ENCODE results near the gene PAOX. TPM values are rescaled to one million over a fixed set of nuclear protein-coding genes. Genes with fewer than 3 reads are reported as not detected.
A peak's percentile ranks its signal among the peaks of the same experiment; 100 is the strongest.

The PAOX gene
- total and polyA plus RNA-seq, 2 of the 13 experiments (the other 11 are each of a cell fraction or from before 2014, with no cell fraction given): 0.49 to 0.77 TPM

DNA sequence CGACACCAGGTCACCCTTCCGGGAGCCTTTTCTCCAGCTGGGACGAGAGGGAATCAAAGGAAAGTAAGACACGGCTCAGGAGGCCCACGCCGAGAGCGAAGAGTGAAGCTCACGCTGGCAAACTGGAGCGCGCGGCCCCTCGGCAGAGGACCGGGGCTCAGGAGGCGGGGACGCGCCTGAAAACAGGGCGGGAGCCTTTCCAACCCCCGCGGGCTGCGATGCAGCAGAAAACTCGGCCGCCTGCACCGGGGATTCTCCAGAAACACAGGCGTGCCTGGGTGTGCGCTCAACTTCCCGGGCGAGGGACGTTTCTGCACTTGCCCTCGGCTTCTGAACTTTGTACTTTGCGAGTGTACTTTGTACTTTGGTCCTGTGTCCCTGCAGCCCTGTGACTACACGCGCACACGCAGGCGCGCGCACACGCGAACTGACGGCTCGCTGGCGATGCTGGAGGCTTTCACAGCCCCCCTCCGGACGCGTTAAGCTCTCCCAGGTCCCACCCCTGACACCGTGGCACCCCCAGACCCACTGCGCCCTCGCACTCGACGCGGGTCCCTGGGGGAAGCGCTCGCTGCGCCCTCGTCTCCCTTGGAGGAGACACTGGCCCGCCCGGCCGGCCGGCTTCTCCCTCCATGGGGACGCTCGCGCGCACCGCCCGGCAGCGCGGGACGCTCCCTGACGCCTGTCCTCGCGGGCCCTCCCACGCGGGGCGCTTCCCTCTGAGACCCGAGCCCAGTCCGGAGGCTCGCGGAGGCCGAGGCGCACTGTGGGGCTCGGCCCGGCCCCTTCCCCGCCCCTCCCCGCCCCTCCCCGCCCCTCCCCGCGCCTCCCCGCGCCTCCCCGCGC lies 588 bp upstream of the PAOX start (continued):
- TF ChIP-seq ZNF12 (CRISPR knock-in tag; IDR thresholded peaks at IDR 0.05): no peak
- peak; percentile 74 for TF ChIP-seq RCOR2 (CRISPR knock-in tag; IDR thresholded peaks at IDR 0.05)
- peak; percentile 73; the same call in 1 of the 2 replicates for TF ChIP-seq THRA (CRISPR knock-in tag; IDR thresholded peaks at IDR 0.05; ENCODE audit: borderline replicate concordance)
- TF ChIP-seq ZNF350 (CRISPR knock-in tag; IDR thresholded peaks at IDR 0.05; ENCODE audit: borderline replicate concordance, low read depth): peak; percentile 65; the same call in 1 of the 2 replicates
- peak; percentile 49; the same call in 1 of the 2 replicates for TF ChIP-seq GABPB1 (CRISPR knock-in tag; IDR thresholded peaks at IDR 0.05)
- TF ChIP-seq SIN3A (IDR thresholded peaks at IDR 0.05; ENCODE audit: borderline replicate concordance, low read depth, low read length): peak; percentile 66; the same call in 1 of the 2 replicates
- TF ChIP-seq TRIM22 (IDR thresholded peaks at IDR 0.05): no peak
- no peak for TF ChIP-seq ZKSCAN5 (CRISPR knock-in tag; IDR thresholded peaks at IDR 0.05)
- TF ChIP-seq POLR2A (IDR thresholded peaks at IDR 0.05; ENCODE audit: insufficient read depth in 1 of 2, low read depth in 2 of 2, low read length in 2 of 2): peak in 1 of 2 experiments; percentile 43; a peak in 1 of 4 replicates
- TF ChIP-seq EHMT2 (IDR thresholded peaks at IDR 0.05; ENCODE audit: borderline replicate concordance, low read depth, low read length): no peak
- TF ChIP-seq NR2F6 (IDR thresholded peaks at IDR 0.05): peak; percentile 56; the same call in 1 of the 2 replicates
- peak; percentile 57; the same call in 1 of the 2 replicates for TF ChIP-seq NR2F6 (CRISPR knock-in tag; IDR thresholded peaks at IDR 0.05)
- no peak for TF ChIP-seq MIXL1 (CRISPR knock-in tag; IDR thresholded peaks at IDR 0.05)
- TF ChIP-seq ZC3H4 (CRISPR knock-in tag; IDR thresholded peaks at IDR 0.05; ENCODE audit: borderline replicate concordance): no peak
- TF ChIP-seq ZNF879 (CRISPR knock-in tag; IDR thresholded peaks at IDR 0.05): no peak
- TF ChIP-seq JUND (CRISPR knock-in tag; IDR thresholded peaks at IDR 0.05): peak; percentile 50; the same call in 1 of the 2 replicates
- peak; percentile 21; the same call in 1 of the 2 replicates for TF ChIP-seq ZNF232 (CRISPR knock-in tag; IDR thresholded peaks at IDR 0.05; ENCODE audit: borderline replicate concordance)
- peak; percentile 26; the same call in 1 of the 2 replicates for TF ChIP-seq FOXO1 (CRISPR knock-in tag; IDR thresholded peaks at IDR 0.05)
- no peak for TF ChIP-seq ZNF839 (CRISPR knock-in tag; IDR thresholded peaks at IDR 0.05; ENCODE audit: borderline replicate concordance)
- peak; percentile 61 for TF ChIP-seq IKZF4 (CRISPR knock-in tag; IDR thresholded peaks at IDR 0.05; ENCODE audit: borderline replicate concordance, low read depth, not compliant biosample characterization)
- no peak for TF ChIP-seq ZBTB8A (CRISPR knock-in tag; IDR thresholded peaks at IDR 0.05; ENCODE audit: borderline replicate concordance, low read depth)
- no peak for TF ChIP-seq MIER3 (CRISPR knock-in tag; IDR thresholded peaks at IDR 0.05; ENCODE audit: borderline replicate concordance)
- TF ChIP-seq, protein P1, sequence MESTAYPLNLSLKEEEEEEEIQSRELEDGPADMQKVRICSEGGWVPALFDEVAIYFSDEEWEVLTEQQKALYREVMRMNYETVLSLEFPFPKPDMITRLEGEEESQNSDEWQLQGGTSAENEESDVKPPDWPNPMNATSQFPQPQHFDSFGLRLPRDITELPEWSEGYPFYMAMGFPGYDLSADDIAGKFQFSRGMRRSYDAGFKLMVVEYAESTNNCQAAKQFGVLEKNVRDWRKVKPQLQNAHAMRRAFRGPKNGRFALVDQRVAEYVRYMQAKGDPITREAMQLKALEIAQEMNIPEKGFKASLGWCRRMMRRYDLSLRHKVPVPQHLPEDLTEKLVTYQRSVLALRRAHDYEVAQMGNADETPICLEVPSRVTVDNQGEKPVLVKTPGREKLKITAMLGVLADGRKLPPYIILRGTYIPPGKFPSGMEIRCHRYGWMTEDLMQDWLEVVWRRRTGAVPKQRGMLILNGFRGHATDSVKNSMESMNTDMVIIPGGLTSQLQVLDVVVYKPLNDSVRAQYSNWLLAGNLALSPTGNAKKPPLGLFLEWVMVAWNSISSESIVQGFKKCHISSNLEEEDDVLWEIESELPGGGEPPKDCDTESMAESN (CRISPR knock-in tag; conservative IDR thresholded peaks at IDR 0.05): no peak
- TF ChIP-seq NCOA5 (CRISPR knock-in tag; IDR thresholded peaks at IDR 0.05): no peak
- TF ChIP-seq ZNF205 (CRISPR knock-in tag; IDR thresholded peaks at IDR 0.05): peak; percentile 69; the same call in 1 of the 2 replicates
- TF ChIP-seq ZNF34 (CRISPR knock-in tag; IDR thresholded peaks at IDR 0.05; ENCODE audit: borderline replicate concordance): no peak

Data from HepG2 (cell line).